CD4-positive, alpha-beta T cell treated with Interleukin-12 subunit alpha and Interleukin-12 subunit beta, for 1 hour (primary cell): ENCODE results near the gene BRD3.

Experiments used
- DNase-seq: peaks from one replicate; pipeline ENCODE4 v3.0.0-alpha.2; 2020

The BRD3 gene

DNA sequence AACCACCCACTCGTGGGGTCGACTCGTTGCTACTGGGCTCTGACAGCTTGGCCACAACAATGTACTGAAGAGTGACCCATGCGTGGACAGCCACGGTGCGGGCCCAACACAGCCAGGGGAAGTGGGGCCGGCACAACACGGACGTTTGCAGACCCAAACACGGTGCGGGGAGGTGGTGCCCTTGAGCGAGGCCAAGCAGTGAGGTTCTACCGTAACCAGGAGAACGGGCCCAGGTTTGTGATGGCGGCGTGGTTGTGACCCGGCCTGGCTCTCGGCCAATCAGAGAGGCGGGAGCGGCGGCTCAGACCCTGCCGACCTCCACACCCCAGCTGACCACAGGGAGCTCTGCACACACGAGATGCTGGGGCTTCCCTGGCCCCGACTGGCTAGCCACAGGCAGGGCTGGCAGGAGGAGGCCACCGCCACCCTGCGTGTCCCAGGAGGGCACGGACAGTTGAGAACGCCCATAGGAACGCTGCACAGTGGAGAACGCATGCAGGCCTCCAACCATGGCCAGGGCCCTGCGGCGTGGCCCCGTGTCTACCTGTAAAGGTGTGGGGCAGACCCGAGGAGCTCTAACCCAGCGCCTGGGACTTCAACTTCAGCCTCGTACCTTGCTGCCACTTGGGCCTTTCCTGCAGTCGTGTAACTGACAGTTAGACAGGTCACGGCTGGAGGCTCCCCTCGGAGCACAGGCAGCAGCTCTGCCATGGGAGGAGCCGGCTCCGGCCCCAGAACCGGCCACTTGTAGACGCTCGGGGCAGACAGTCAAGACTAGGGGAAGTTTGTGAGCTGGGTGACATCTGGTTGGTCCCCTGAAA lies 13.7 kb downstream of the BRD3 start:
- no peak for DNase-seq

- no peak for DNase-seq
These were observed 14.4 kb downstream of the BRD3 start for GRCh38 chr9:134053401-134053871.

- DNase-seq = no peak
These were observed 14.9 kb downstream of the BRD3 start for GRCh38 chr9:134052941-134053340.

DNA sequence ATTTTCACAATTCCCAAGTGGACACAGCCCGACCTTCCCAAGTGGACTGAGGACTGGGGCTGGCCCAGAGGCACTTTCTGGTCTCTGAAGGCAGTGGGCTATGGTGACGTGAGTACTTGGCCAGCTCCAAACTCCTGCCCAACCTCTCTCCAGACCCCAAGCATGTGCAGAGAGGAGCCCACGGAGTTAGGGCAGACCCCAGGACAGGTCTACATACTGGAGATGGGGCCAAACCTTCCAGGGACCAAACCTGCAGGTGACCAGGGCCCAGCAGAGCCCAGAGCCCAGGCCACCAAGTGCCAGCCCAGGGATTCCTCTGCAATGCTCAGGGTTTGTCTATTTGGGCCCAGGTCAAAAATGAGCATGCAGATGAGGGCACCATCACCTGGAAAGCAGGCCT lies 15.3 kb downstream of the BRD3 start:
- DNase-seq = no peak

DNA sequence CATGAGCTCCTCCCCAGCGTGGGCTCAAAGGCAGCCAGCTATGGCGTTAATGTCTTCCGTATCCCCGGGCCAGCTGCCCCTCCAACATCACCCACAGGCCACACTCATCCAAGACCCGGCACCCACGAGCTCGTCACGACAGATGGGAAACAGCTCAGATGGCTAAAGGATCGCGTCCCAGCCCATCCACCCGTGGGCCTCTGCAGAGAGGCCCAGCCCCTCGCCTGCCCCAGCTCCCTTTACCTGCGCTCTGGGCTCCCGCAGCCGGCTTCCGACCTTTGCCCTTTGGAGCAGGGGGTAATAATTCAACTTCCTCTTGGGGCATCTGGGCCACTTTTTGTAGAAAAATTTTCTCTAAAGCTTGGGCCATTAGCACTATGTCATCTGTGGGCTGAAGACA lies 16.5 kb downstream of the BRD3 start:
- no peak for DNase-seq

- DNase-seq = no peak
These were observed 17.1 kb downstream of the BRD3 start for GRCh38 chr9:134050726-134051125.

DNA sequence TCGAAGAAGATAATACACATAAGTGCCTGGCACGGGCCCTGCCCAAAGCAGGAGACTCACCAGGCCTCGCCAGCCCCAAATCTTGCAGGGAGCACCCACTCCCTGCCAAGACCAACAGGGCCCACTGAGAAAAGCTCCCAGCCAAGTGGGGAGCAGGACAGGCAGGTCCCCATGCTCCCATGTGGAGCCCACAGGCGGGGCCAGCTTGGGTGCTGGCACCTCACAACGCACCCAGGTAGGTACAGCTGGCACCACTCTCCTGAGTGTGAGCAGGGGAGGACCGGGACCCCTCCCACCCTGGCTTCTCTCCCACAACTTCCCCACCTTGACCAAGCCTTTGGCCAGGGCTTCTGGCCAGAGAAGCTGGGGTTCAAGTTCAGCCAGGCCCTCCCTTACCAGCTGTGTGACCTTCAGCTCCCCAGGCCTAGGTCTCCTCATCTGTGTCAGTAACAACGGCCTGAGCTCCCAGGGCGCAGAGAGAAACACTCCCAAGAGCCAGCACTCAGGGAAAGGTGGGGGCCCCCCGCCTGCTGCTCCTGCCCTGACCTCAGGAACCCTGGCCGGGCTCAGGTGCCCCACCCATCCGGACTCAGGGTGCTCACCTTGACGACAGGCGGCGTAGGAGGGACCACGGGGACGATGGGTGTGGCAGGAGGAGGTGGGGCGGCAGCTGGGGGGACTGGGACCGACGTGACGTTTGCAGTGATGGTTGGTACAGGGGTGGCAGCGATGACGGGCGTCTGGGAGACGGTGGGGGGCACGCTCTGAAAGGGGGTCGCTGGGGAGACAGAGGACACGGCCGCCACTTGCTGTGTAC lies 17.8 kb downstream of the BRD3 start:
- DNase-seq = no peak

GRCh38 chr9:134049236-134049635 lies 18.6 kb downstream of the BRD3 start:
- no peak for DNase-seq

GRCh38 chr9:134048582-134048968 lies 19.3 kb downstream of the BRD3 start:
- DNase-seq = no peak

DNA sequence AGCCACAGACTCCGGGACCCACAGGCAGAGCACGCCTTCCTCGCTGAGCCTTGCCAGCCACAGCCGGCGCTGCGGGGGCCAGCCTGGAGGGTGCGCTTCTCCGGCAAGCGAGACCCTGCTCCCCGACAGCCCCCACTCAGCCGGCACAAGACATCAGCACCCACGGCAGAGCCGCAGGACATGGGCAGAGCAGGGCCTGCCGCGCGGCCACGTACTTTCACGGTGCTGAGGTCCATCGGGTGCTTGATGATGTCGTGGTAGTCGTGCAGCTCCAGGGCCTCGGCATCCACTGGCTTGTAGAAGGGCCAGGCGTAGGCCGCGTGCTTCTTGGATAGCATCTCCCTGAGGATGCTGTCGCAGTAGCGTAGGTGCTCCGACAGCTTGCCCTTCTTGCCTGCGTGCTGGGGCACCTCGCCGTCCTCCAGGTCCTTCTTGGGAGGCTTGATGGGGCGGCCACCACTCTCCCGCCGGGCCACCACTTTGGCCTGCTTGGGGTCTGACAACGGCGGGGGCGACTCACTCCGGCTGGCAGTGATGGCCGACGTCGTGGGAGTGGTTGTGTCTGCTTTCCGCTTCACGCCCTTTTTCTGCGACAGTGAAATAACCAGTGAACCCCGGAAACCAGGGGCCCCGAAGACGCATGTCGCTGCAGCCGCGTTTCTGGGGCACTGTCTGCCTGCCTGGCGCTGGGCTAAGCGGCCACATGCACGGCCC lies 19.8 kb downstream of the BRD3 start:
- DNase-seq = no peak

DNA sequence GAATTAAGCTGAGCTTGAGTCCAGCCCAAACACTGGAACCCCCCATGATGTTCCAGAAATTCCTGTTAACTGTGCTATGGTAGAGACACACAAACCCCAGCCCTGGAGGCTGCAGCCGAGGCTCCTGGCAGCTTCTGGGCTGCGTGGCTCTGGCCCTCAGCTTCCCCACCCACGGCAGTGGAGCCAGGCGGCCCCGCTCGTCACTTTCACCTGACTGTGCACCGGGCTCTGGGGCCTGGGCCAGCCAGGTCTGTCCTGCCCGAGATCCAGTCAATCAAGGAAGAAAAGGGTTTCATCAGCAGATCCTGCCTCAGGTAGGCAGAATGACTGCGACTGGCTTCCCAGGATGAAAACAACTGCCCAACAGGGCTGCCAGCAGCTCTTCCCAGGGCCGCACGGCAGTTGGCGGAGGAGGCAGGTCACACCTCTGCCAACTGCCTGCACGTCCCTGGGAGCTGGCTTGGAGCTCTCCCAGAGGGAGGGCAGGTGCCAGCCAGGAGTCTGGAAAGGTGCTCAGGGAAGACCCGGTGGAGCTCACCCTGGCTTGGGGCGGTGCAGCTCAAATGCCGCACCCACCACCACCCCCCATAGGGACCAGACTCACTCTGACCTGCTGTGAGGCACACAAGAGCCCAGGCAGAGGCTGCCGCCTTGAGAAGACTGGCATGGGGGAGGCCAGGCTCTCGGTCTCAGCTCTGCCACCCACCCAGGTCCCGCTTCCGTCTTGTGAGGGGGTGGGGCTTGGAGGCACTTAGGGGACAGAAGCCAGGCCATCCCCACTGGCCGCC lies 20.7 kb downstream of the BRD3 start:
- DNase-seq = no peak

DNA sequence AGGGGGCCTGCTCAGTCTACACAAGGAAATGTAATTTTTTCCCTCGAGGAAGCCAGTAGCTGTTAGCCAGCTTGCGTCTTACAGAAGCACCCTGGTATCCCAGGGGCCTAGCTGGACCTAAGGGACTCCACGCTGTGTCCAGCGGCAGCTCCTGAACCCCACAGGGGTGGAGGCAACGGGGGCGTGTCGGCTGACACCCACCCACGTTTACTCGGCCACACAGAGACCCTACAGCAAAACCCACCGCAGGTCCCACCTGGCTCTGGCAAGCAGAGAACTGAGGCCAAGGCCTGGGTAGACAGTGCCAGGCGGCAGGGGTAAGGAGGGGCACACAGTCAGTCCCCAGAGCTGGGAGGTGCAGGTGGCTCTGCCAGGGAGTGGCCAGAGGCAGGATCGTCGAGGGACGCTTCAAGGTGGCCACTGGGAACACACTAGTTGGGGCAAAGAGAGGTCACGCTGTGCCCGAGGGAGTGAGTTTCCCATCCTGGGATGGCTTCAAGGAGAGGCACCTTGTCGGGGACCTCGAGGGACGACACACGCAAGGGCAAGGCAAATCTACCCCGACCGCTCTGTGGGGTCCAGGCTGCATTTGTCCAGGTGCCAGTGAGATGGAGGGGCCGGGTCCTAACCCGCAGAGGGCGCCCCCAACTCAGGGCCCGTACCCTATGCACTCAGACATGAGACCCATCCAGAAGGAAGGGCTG lies 21.8 kb downstream of the BRD3 start:
- DNase-seq = no peak

DNA sequence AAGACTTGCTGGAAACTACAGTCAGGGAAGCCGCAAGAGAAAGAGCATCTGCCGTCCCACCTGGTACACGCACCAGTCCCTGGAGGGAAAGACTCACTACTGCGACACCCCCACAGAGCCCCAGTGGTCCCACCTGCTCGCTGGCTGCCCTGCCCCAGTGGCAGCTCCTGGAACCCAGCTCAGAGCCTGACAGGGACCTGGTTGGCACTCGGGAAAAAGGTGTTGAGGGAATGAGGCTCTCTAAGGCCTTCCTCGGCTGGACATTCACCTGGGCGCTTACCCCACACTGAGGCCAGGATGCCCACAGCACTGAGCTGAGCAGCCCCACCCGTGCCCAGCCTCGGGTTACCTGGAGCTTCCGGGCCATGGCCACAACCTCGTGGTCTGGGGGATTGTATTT lies 22.9 kb downstream of the BRD3 start:
- DNase-seq = no peak

GRCh38 chr9:134043531-134043988 lies 24.3 kb downstream of the BRD3 start:
- no peak for DNase-seq

- no peak for DNase-seq
These were observed 26.2 kb downstream of the BRD3 start for GRCh38 chr9:134041649-134041962.

- no peak for DNase-seq
These were observed 26.8 kb downstream of the BRD3 start for GRCh38 chr9:134040781-134041648.

DNA sequence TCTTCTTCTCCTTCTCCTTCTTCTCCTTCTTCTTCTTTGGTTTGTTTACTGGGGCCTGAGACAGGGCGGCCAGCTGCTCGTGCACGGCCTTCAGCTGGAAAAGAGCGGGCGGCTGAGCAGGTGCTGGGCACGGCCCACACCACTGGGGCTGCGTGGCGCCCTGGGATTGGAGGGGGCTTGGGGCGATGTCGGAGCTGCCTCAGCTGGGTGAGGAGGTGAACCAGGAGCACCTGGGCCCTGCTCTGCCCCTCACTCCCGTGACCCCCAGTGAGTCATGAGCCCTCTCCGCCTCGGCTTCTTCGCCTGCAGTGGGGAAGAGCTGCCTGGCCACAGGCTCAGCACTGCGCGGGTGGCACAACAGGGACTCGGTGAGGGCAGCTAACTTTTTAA lies 27.7 kb downstream of the BRD3 start:
- DNase-seq = no peak

- DNase-seq = no peak
These were observed 28.2 kb downstream of the BRD3 start for GRCh38 chr9:134039386-134040175.

- DNase-seq = no peak
These were observed 30.2 kb downstream of the BRD3 start for GRCh38 chr9:134037641-134038040.

GRCh38 chr9:134036130-134036529 lies 31.7 kb downstream of the BRD3 start:
- DNase-seq = no peak
